ENCODE data around the gene GPX3. TPM values are rescaled to one million over a fixed set of nuclear protein-coding genes. Genes with fewer than 3 reads are reported as not detected.

GPX3 gene
- total and polyA plus RNA-seq, 10 of the 15 experiments (the other 5 are each of a cell fraction or from before 2014, with no cell fraction given): 0.04 to 1.0 (median 0.15) TPM; not detected in 3

GRCh38 chr5:151064916-151065499 lies 44.6 kb downstream of the GPX3 start:
- Histone ChIP-seq H3K4me2 (ENCODE audit: control insufficient read depth, insufficient read depth) (peak overlapping the region; percentile 30; the same call in 1 of the 2 replicates), H4K20me1 (ENCODE audit: control insufficient read depth, insufficient read depth) (peaks cover 37% of the 10 kb centered on the region), H3K27me3 (replicated peaks in 1 of 2; ENCODE audit: control insufficient read depth in 2 of 2, insufficient read depth in 2 of 2, low read length in 1 of 2) (no peaks in the 10 kb centered on the region), H3K9me3 (replicated peaks; ENCODE audit: control insufficient read depth, insufficient read depth, low read length) (no peaks in the 10 kb centered on the region), H3K36me3 (ENCODE audit: control insufficient read depth in 2 of 2, insufficient read depth in 2 of 2, low read length in 1 of 2) (peaks cover 49 to 68% of the 10 kb centered on the region in 2 experiments), H3K4me1 (ENCODE audit: control insufficient read depth, insufficient read depth, low read length) (peaks cover 82% of the 10 kb centered on the region), H2AFZ (ENCODE audit: control insufficient read depth, low read depth, low read length) (no peak overlapping the region), H3K9ac (ENCODE audit: control insufficient read depth, insufficient read depth, low read length) (no peak overlapping the region; the same call in 1 of the 2 replicates), H3K4me3 (no peak overlapping the region), H3K27ac (ENCODE audit: control insufficient read depth, insufficient read depth) (no peak overlapping the region; the same call in 1 of the 2 replicates), H3K79me2 (ENCODE audit: control insufficient read depth, insufficient read depth, low read length) (peaks cover 85% of the 10 kb centered on the region)
- BruUV-seq (replicated peaks): no TSS peak
- SMC1A ChIA-PET (ENCODE audit: uncharacterized antibody, unreplicated experiment): interaction anchor here (0.9 to 2.7 kb wide), 8 partner anchors 13 to 59 kb away, joined by 3 to 13 read pairs (median 6); no protein-coding TSS in a partner anchor
- TF ChIP-seq SMAD1 (IDR thresholded peaks at IDR 0.05; ENCODE audit: low read depth, partially characterized antibody) (no peak), RAD21 (IDR thresholded peaks at IDR 0.05; ENCODE audit: insufficient read depth, low read depth, low read length) (no peak), CBFB (IDR thresholded peaks at IDR 0.05; ENCODE audit: low read depth) (no peak), POLR2AphosphoS5 (IDR thresholded peaks at IDR 0.05; ENCODE audit: low read length) (no peak), SUZ12 (IDR thresholded peaks at IDR 0.05; ENCODE audit: unreplicated experiment) (no peak), HDAC2 (IDR thresholded peaks at IDR 0.05) (no peak)
- CTCF ChIA-PET: interaction anchor here (0.6 to 3.6 kb wide), 7 partner anchors 13 to 686 kb away, joined by 3 to 23 read pairs (median 8); no protein-coding TSS in a partner anchor
- POLR2A ChIA-PET: interaction anchor here (1.0 to 2.3 kb wide), 6 partner anchors 14 to 46 kb away, joined by 3 to 12 read pairs (median 4); no protein-coding TSS in a partner anchor
- in situ Hi-C loops (cut with MboI) (no loop called here), intact Hi-C loops (cut with micrococcal nuclease; ENCODE audit: unreplicated experiment) (no loop called here)
- FAIRE-seq (no peak), DNase-seq (ENCODE audit: low read depth, low spot score) (no peak), ATAC-seq (no peak)
- RAD21 ChIA-PET (ENCODE audit: unreplicated experiment): interaction anchor here (0.9 to 2.0 kb wide), 6 partner anchors 14 to 100 kb away, joined by 3 to 18 read pairs (median 3); no protein-coding TSS in a partner anchor
- WGBS (ENCODE audit: insufficient coverage, insufficient replicate concordance, low lambda C conversion rate, missing lambda C conversion rate): 94% methylated on average over 12 of the region's 12 CpGs
